Measurements from ENCODE around the gene CAND2.

CAND2 gene

DNA sequence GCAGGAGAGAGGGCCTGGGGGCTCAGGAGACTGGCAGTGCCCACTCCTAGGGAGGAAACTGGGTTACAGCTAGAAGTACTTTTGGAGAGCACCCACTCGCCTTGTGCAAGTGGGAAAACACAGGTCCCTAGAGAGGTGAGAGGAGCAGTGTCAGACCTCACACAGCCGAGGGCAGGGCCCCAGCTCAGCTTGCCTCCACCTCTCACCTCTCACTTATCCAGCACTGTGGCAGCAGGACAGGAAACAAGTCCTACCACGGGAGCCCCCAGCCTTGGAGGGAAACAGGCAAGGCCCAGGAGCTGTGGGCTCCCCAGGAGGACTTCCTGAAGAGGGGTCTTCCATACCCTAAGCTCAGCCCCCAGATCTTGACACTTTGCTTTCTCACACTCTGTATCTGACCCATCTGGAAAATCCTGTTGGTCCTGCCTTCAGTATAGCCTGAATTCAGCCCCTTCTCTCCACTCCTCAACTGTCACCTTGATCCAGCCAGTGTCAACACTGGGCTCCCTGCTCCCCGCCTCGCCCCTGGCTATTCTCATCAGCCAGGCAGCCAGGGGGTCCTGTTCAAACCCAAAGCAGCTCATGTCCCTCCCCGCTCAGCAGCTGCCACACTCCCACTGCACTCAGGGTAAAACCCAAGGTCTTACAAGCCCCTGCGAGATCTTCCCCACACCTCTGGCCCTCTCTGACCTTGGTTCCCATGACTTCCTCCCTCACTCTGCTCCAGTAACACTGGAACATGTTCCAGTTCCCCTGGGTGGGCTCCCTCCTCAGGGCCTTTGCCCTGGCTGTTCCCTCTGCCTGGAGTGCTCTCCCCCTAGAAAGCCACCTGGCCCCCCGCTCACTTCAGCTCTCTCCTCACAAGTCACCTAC is 36.6 kb upstream of the CAND2 start:
- TF ChIP-seq ZFX (IDR thresholded peaks at IDR 0.05) = no peak
- TF ChIP-seq, protein P1, sequence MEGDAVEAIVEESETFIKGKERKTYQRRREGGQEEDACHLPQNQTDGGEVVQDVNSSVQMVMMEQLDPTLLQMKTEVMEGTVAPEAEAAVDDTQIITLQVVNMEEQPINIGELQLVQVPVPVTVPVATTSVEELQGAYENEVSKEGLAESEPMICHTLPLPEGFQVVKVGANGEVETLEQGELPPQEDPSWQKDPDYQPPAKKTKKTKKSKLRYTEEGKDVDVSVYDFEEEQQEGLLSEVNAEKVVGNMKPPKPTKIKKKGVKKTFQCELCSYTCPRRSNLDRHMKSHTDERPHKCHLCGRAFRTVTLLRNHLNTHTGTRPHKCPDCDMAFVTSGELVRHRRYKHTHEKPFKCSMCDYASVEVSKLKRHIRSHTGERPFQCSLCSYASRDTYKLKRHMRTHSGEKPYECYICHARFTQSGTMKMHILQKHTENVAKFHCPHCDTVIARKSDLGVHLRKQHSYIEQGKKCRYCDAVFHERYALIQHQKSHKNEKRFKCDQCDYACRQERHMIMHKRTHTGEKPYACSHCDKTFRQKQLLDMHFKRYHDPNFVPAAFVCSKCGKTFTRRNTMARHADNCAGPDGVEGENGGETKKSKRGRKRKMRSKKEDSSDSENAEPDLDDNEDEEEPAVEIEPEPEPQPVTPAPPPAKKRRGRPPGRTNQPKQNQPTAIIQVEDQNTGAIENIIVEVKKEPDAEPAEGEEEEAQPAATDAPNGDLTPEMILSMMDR (conservative IDR thresholded peaks at IDR 0.05) = no peak
- no peak overlapping the region for H3K27ac ChIP-seq

DNA sequence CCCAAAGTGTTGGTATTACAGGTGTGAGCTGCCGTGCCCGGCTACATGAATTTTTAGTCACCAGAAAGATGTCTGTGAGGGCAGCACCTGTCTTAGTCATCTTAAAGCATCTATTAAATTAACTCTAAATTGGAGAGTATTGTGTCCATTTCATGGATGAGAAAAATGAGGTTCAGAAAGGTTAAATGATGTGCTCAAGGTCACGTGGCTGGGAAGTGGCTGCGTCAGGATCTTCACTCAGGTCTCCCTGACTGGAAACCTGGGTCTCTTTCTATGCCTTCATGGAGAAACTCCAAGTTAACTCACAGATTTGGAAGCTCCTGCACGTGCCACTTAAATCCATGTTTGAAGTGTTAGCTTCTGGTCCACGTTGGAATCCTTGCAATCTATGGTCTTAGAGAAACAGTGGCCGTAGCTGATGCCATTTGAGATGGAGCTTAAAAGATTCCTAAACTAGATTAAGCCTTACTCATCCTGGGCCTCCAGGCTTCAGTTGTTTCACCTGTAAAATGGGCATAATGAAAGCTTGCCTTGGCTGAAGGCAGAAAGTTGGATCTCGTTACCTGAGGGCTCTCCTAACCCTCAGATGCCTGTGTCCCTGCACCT is 32.2 kb upstream of the CAND2 start:
- no peak overlapping the region for H3K27ac ChIP-seq
- TF ChIP-seq, protein P1 (conservative IDR thresholded peaks at IDR 0.05) = no peak
- TF ChIP-seq ZFX (IDR thresholded peaks at IDR 0.05) = no peak

GRCh38 chr3:12766541-12766940 is 29.9 kb upstream of the CAND2 start:
- TF ChIP-seq, protein P1 (conservative IDR thresholded peaks at IDR 0.05) = no peak
- TF ChIP-seq ZFX (IDR thresholded peaks at IDR 0.05) = no peak
- H3K27ac ChIP-seq = no peak overlapping the region

DNA sequence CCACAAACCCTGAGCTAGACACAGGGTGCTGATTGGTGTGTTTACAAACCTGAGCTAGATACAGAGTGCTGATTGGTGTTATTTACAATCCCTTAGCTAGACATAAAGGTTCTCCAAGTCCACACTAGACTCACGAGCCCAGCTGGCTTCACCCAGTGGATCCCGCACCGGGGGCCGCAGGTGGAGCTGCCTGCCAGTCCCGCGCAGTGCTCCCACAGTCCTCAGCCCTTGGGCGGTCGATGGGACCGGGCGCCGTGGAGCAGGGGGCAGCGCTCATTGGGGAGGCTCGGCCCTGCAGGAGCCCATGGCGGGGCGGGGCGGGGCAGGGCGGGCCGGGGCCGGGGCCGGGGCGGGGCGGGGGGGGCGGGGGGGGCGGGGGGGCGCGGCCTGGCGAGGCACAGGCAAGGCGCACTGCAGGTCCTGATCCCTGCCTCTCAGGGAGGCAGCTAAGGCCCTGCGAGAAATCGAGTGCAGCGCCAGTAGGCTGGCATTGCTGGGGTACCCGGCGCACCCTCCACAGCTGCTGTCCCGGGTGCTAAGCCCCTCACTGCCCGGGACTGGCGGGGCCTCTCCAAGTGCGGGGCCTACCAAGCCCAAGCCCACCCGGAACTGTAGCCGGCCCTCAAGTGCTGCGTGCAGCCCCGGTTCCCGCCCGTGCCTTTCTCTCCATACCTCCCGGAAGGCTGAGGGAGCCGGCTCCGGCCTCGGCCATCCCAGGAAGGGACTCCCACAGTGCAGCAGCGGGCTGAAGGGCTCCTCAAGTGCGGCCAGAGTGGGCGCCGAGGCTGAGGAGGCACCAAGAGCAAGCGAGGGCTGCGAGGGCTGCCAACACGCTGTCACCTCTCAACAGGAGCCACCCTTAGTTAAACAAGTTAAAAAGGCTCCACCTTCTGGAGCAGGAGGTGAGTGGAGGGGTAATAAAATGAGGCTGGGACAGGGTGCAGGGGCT is 27.6 kb upstream of the CAND2 start:
- TF ChIP-seq ZFX (IDR thresholded peaks at IDR 0.05) = no peak
- TF ChIP-seq, protein P1 (conservative IDR thresholded peaks at IDR 0.05) = no peak
- no peak overlapping the region for H3K27ac ChIP-seq

GRCh38 chr3:12769761-12770160 is 26.7 kb upstream of the CAND2 start:
- no peak overlapping the region for H3K27ac ChIP-seq
- TF ChIP-seq, protein P1 (conservative IDR thresholded peaks at IDR 0.05) = no peak
- no peak for TF ChIP-seq ZFX (IDR thresholded peaks at IDR 0.05)

DNA sequence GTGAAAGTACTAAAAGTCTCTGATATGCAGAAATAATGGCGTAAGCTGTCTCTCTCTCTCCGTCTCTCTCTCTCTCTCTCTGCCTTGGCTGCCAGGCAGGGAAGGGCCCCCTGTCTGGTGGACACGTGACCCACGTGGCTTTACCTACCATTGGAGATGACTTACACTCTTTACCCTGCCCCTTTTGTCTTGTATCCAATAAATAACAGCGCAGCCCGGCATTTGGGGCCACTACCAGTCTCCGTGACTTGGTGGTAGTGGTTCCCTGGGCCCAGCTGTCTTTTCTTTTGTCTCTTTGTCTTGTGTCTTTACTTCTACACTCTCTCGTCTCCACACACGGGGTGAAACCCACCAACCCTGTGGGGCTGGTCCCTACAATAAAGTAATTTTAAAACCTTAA is 25.2 kb upstream of the CAND2 start:
- H3K27ac ChIP-seq = no peak overlapping the region
- no peak for TF ChIP-seq ZFX (IDR thresholded peaks at IDR 0.05)
- TF ChIP-seq, protein P1 (conservative IDR thresholded peaks at IDR 0.05) = no peak

All from C4-2B (cell line).